Measurements from ENCODE around the gene AK5. TPM values are rescaled to one million over a fixed set of nuclear protein-coding genes. Genes with fewer than 3 reads are reported as not detected.

The AK5 gene
- total RNA-seq, 3 donors from 2014 or later (not counting 1 experiment from before 2014, with no cell fraction given): 9.4 to 29.8 (median 11.4) TPM

- intact Hi-C loops (cut with micrococcal nuclease): no loop called here
- H3K36me3 ChIP-seq (ENCODE audit: control insufficient read depth, insufficient read depth, low read length): no peaks in the 10 kb centered on the region
- H3K27me3 ChIP-seq (ENCODE audit: control insufficient read depth, insufficient read depth, low read length): no peaks in the 10 kb centered on the region
- TF ChIP-seq, protein P1, sequence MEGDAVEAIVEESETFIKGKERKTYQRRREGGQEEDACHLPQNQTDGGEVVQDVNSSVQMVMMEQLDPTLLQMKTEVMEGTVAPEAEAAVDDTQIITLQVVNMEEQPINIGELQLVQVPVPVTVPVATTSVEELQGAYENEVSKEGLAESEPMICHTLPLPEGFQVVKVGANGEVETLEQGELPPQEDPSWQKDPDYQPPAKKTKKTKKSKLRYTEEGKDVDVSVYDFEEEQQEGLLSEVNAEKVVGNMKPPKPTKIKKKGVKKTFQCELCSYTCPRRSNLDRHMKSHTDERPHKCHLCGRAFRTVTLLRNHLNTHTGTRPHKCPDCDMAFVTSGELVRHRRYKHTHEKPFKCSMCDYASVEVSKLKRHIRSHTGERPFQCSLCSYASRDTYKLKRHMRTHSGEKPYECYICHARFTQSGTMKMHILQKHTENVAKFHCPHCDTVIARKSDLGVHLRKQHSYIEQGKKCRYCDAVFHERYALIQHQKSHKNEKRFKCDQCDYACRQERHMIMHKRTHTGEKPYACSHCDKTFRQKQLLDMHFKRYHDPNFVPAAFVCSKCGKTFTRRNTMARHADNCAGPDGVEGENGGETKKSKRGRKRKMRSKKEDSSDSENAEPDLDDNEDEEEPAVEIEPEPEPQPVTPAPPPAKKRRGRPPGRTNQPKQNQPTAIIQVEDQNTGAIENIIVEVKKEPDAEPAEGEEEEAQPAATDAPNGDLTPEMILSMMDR (IDR thresholded peaks at IDR 0.05): no peak
- H3K27ac Mint-ChIP-seq: no peak overlapping the region
- H3K4me1 ChIP-seq (ENCODE audit: control insufficient read depth, insufficient read depth, low read length): no peaks in the 10 kb centered on the region
- H3K4me3 ChIP-seq (ENCODE audit: low read length): no peak overlapping the region
- ATAC-seq: no peak
- peaks cover 2 to 6% of the 10 kb centered on the region in 2 donors for H3K27me3 Mint-ChIP-seq (ENCODE audit: low read depth in 2 of 2)
- DNase-seq: no peak
- no peak overlapping the region for H3K27ac ChIP-seq (ENCODE audit: low read length)
- H3K9me3 ChIP-seq (ENCODE audit: control insufficient read depth, insufficient read depth, low read length): no peaks in the 10 kb centered on the region
- no peak overlapping the region for H3K4me3 Mint-ChIP-seq
- H3K36me3 Mint-ChIP-seq: no peaks in the 10 kb centered on the region
- no peaks in the 10 kb centered on the region for H3K9me3 Mint-ChIP-seq
- H3K4me1 Mint-ChIP-seq: no peaks in the 10 kb centered on the region
- 96% methylated on average over 4 of the region's 4 CpGs for WGBS (ENCODE audit: insufficient coverage)
Observed at GRCh38 chr1:77341195-77341594, 59.4 kb downstream of the AK5 start.

GRCh38 chr1:77342745-77343144 is 60.9 kb downstream of the AK5 start:
- Mint-ChIP-seq H3K27me3 (ENCODE audit: low read depth in 2 of 2) (peaks cover 2 to 6% of the 10 kb centered on the region in 2 donors), H3K9me3 (no peaks in the 10 kb centered on the region), H3K27ac (no peak overlapping the region), H3K4me1 (peaks cover 4% of the 10 kb centered on the region in 2 donors), H3K36me3 (no peaks in the 10 kb centered on the region), H3K4me3 (no peak overlapping the region)
- Histone ChIP-seq H3K4me1 (ENCODE audit: control insufficient read depth, insufficient read depth, low read length) (no peaks in the 10 kb centered on the region), H3K36me3 (ENCODE audit: control insufficient read depth, insufficient read depth, low read length) (no peaks in the 10 kb centered on the region), H3K27ac (ENCODE audit: low read length) (no peak overlapping the region), H3K27me3 (ENCODE audit: control insufficient read depth, insufficient read depth, low read length) (no peaks in the 10 kb centered on the region), H3K4me3 (ENCODE audit: low read length) (no peak overlapping the region), H3K9me3 (ENCODE audit: control insufficient read depth, insufficient read depth, low read length) (no peaks in the 10 kb centered on the region)
- intact Hi-C loops (cut with micrococcal nuclease): no loop called here
- DNase-seq (no peak), ATAC-seq (no peak)
- TF ChIP-seq, protein P1 (IDR thresholded peaks at IDR 0.05): no peak

DNA sequence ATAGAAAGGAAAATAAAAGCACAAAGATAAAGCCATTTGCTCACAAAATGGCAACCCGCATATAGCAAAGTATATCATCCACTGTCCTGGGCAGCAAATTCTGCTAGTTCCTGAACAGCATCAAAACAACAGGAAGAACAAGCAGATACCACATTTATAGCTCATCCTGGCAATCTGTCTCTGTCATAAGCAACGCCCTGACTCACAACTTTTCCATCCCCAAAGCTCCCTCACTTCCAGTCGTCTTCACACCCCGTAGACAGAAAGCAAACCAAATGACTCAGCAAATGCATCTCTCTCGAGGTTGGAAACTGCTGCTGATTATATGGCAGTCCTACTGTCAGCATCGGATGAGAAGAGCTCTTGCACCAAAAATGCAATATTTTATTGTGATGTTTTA is 65.8 kb downstream of the AK5 start:
- Histone ChIP-seq H3K27me3 (ENCODE audit: control insufficient read depth, insufficient read depth, low read length) (no peaks in the 10 kb centered on the region), H3K36me3 (ENCODE audit: control insufficient read depth, insufficient read depth, low read length) (no peaks in the 10 kb centered on the region), H3K4me1 (ENCODE audit: control insufficient read depth, insufficient read depth, low read length) (no peaks in the 10 kb centered on the region), H3K9me3 (ENCODE audit: control insufficient read depth, insufficient read depth, low read length) (no peaks in the 10 kb centered on the region), H3K27ac (ENCODE audit: low read length) (no peak overlapping the region), H3K4me3 (ENCODE audit: low read length) (no peak overlapping the region)
- intact Hi-C loops (cut with micrococcal nuclease): no loop called here
- Mint-ChIP-seq H3K4me1 (peaks cover 13 to 16% of the 10 kb centered on the region in 2 donors), H3K9me3 (no peaks in the 10 kb centered on the region), H3K4me3 (no peak overlapping the region), H3K36me3 (no peaks in the 10 kb centered on the region), H3K27ac (no peak overlapping the region), H3K27me3 (ENCODE audit: low read depth in 2 of 2) (peaks cover 0 to 6% of the 10 kb centered on the region in 2 donors)
- no peak for DNase-seq
- TF ChIP-seq, protein P1 (IDR thresholded peaks at IDR 0.05): no peak
- 37% methylated on average over 6 of the region's 6 CpGs for WGBS (ENCODE audit: insufficient coverage)
- ATAC-seq: peak in 2 of 3 donors; percentile 18 to 36

- DNase-seq: no peak
- H3K36me3 ChIP-seq (ENCODE audit: control insufficient read depth, insufficient read depth, low read length): no peaks in the 10 kb centered on the region
- no peaks in the 10 kb centered on the region for H3K36me3 Mint-ChIP-seq
- ATAC-seq: no peak
- H3K9me3 ChIP-seq (ENCODE audit: control insufficient read depth, insufficient read depth, low read length): no peaks in the 10 kb centered on the region
- intact Hi-C loops (cut with micrococcal nuclease): no loop called here
- H3K4me3 Mint-ChIP-seq: no peak overlapping the region
- TF ChIP-seq, protein P1 (IDR thresholded peaks at IDR 0.05): no peak
- no peak overlapping the region for H3K27ac ChIP-seq (ENCODE audit: low read length)
- peaks cover 0 to 5% of the 10 kb centered on the region in 2 donors for H3K27me3 Mint-ChIP-seq (ENCODE audit: low read depth in 2 of 2)
- no peak overlapping the region for H3K4me3 ChIP-seq (ENCODE audit: low read length)
- no peak overlapping the region for H3K27ac Mint-ChIP-seq
- peaks cover 15 to 19% of the 10 kb centered on the region in 2 donors for H3K4me1 Mint-ChIP-seq
- H3K9me3 Mint-ChIP-seq: no peaks in the 10 kb centered on the region
- H3K27me3 ChIP-seq (ENCODE audit: control insufficient read depth, insufficient read depth, low read length): no peaks in the 10 kb centered on the region
- peaks cover 2% of the 10 kb centered on the region for H3K4me1 ChIP-seq (ENCODE audit: control insufficient read depth, insufficient read depth, low read length)
Observed at GRCh38 chr1:77348549-77348948, 66.7 kb downstream of the AK5 start.
